ENCODE results near the gene IGSF9. TPM values are rescaled to one million over a fixed set of nuclear protein-coding genes. Genes with fewer than 3 reads are reported as not detected.
"Not testable (repeated sequence)": the region's sequence is repeated elsewhere in the genome, so short reads cannot be mapped to it uniquely, and the experiment has no call there.

The IGSF9 gene
- total RNA-seq, 1 experiment from 2014 or later = 15.6 TPM

- peak overlapping the region; percentile 14; the same call in 1 of the 2 replicates for H3K9ac ChIP-seq (ENCODE audit: low read length)
- intact Hi-C loops (cut with micrococcal nuclease) = no loop called here
Observed at GRCh38 chr1:159900755-159901360, 44.6 kb downstream of the IGSF9 start.

DNA sequence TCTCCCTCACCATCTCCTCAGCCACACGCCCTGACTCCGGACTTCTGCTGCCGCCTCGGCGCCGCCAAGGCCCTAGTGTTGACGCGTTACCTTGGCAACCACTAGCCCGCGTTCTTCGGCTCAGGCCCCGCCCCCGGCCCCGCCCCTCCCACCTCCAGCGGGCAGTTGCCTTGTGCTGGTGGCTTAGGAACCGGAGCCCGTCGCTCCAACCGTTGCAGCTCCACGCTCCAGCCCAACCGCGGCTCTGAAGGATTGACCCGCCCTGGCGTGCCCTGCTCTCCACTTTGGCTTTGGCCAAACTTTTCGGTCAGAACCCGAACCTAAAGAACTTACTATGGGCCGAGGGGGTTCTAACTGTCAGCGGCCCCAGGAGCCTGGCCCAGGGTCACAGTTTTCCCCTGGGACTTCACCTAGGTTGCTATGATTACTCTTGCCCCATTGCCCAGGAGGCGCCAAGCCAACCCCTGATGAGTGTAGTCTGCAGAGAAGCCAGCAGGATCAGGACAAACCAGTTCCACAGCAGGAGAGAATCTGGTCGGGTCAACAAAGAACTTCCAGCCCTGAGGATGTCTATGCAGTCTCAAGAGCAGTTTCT lies 45.2 kb downstream of the IGSF9 start, which contains the start of gene CFAP45:
CFAP45 (minus strand) TSS at position 80 of the 595 bp plus-strand sequence; CDS start at position 13, 67 bp downstream.
- DNase-seq (peak; percentile 97), ATAC-seq (peak; percentile 83)
- Histone ChIP-seq H3K79me2 (ENCODE audit: low read length) (no peaks in the 10 kb centered on the region), H3K36me3 (ENCODE audit: low read depth, low read length) (no peaks in the 10 kb centered on the region), H2AFZ (ENCODE audit: low read length) (peak within 1 kb of the TSS; percentile 61), H3K9me2 (replicated peaks; ENCODE audit: low read length) (no peaks in the 10 kb centered on the region), H3K4me3 (ENCODE audit: low read length) (peak within 1 kb of the TSS; percentile 56), H3K9ac (ENCODE audit: low read length) (peak within 1 kb of the TSS; percentile 63), H3K4me2 (ENCODE audit: low read length) (peak within 1 kb of the TSS; percentile 81), H3K9me3 (ENCODE audit: low read length) (no peaks in the 10 kb centered on the region), H3F3A (ENCODE audit: low read length, unreplicated experiment) (no peaks in the 10 kb centered on the region), H3K4me1 (ENCODE audit: insufficient read depth, low read length) (peaks cover 20% of the 10 kb centered on the region), H3K27me3 (ENCODE audit: low read length) (no peaks in the 10 kb centered on the region), H4K20me1 (ENCODE audit: low read length) (no peaks in the 10 kb centered on the region), H3K27ac (ENCODE audit: low read length) (peak within 1 kb of the TSS; percentile 91)
- ChIA-PET CTCF (interaction anchor here (0.6 to 1.3 kb wide), 2 partner anchors 20 to 108 kb away, joined by 3 to 5 read pairs; no protein-coding TSS in a partner anchor), POLR2A (ENCODE audit: unreplicated experiment) (interaction anchor here (0.5 to 0.7 kb wide), 3 partner anchors 9 to 50 kb away, joined by 3 to 9 read pairs (median 4); no protein-coding TSS in a partner anchor)
- intact Hi-C loops (cut with micrococcal nuclease) = no loop called here
- TF ChIP-seq EZH2phosphoT487 (IDR thresholded peaks at IDR 0.05; ENCODE audit: borderline replicate concordance, low read length) (no peak), CTCF (conservative IDR thresholded peaks at IDR 0.05; ENCODE audit: low read depth, low read length) (no peak), EZH2 (IDR thresholded peaks at IDR 0.05; ENCODE audit: low read length, unreplicated experiment) (no peak)
- BruUV-seq (replicated peaks) = TSS peak; percentile 90

More at GRCh38 chr1:159900755-159901360, 44.6 kb downstream of the IGSF9 start:
- ChIA-PET POLR2A (ENCODE audit: unreplicated experiment) (no interaction called here), CTCF (interaction anchor here (0.6 to 1.3 kb wide), 2 partner anchors 21 to 107 kb away, joined by 3 to 5 read pairs; no protein-coding TSS in a partner anchor)
- Histone ChIP-seq H3K4me3 (ENCODE audit: low read length) (peak overlapping the region; percentile 56; the same call in 1 of the 2 replicates), H3K4me2 (ENCODE audit: low read length) (peak overlapping the region; percentile 81), H4K20me1 (ENCODE audit: low read length) (no peaks in the 10 kb centered on the region), H3K9me3 (ENCODE audit: low read length) (no peaks in the 10 kb centered on the region), H3K27me3 (ENCODE audit: low read length) (no peaks in the 10 kb centered on the region), H3F3A (ENCODE audit: low read length, unreplicated experiment) (no peaks in the 10 kb centered on the region), H3K79me2 (ENCODE audit: low read length) (no peaks in the 10 kb centered on the region), H3K27ac (ENCODE audit: low read length) (peak overlapping the region; percentile 91), H2AFZ (ENCODE audit: low read length) (no peak overlapping the region), H3K4me1 (ENCODE audit: insufficient read depth, low read length) (peaks cover 20% of the 10 kb centered on the region), H3K9me2 (replicated peaks; ENCODE audit: low read length) (no peaks in the 10 kb centered on the region), H3K36me3 (ENCODE audit: low read depth, low read length) (no peaks in the 10 kb centered on the region)
- ATAC-seq (no peak; the same call in 1 of the 2 replicates), DNase-seq (no peak)
- no TSS peak for BruUV-seq (replicated peaks)
- TF ChIP-seq EZH2 (IDR thresholded peaks at IDR 0.05; ENCODE audit: low read length, unreplicated experiment) (no peak), EZH2phosphoT487 (IDR thresholded peaks at IDR 0.05; ENCODE audit: borderline replicate concordance, low read length) (no peak), CTCF (conservative IDR thresholded peaks at IDR 0.05; ENCODE audit: low read depth, low read length) (no peak)

DNA sequence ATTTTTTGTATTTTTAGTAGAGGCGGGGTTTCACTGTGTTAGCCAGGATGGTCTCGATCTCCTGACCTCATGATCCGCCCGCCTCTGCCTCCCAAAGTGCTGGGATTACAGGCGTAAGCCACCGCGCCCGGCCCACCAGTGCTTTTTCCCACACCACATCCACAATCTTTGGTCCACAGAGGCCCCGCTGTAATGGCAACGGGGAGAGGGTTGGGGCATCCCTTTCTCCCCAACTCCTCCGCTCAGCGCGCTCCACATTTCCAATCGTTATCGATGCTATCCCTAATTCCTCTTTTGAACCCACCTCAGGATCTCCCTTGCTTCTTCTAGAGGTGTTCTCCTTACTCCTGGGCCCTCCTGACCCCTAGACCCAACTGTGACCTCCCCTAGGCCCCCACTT lies 45.8 kb downstream of the IGSF9 start:
- intact Hi-C loops (cut with micrococcal nuclease) = not testable (repeated sequence)

More for the DNA sequence above, 45.8 kb downstream of the IGSF9 start:
- BruUV-seq (replicated peaks); CTCF ChIA-PET; H3K9me3 ChIP-seq (ENCODE audit: low read length); H3K36me3 ChIP-seq (ENCODE audit: low read depth, low read length); H2AFZ ChIP-seq (ENCODE audit: low read length); H3K27me3 ChIP-seq (ENCODE audit: low read length); H3F3A ChIP-seq (ENCODE audit: low read length, unreplicated experiment); H4K20me1 ChIP-seq (ENCODE audit: low read length); H3K9me2 ChIP-seq (replicated peaks; ENCODE audit: low read length); DNase-seq; H3K79me2 ChIP-seq (ENCODE audit: low read length); ATAC-seq: not testable (repeated sequence)
- Histone ChIP-seq H3K4me1 (ENCODE audit: insufficient read depth, low read length) (peaks cover 20% of the 10 kb centered on the region), H3K9ac (ENCODE audit: low read length) (peak overlapping the region; percentile 63), H3K4me3 (ENCODE audit: low read length) (peak overlapping the region; percentile 56; the same call in 1 of the 2 replicates), H3K27ac (ENCODE audit: low read length) (peak overlapping the region; percentile 91), H3K4me2 (ENCODE audit: low read length) (peak overlapping the region; percentile 81)
- POLR2A ChIA-PET (ENCODE audit: unreplicated experiment) = interaction anchor here (0.5 to 0.7 kb wide), 3 partner anchors 8 to 49 kb away, joined by 3 to 9 read pairs (median 4); no protein-coding TSS in a partner anchor

Data from PC-3 (cell line).